Activated naive CD8-positive, alpha-beta T cell treated with anti-CD3 and anti-CD28 coated beads, Interleukin-2, amount 50 U/mL, for 16 hours (primary cell): ENCODE measurements around the gene FOXL3.
"Not testable (repeated sequence)": the region's sequence is repeated elsewhere in the genome, so short reads cannot be mapped to it uniquely, and the experiment has no call there.

ENCODE experiments used
- DNase-seq: peaks from one replicate; pipeline ENCODE4 v3.0.0-alpha.2; 2020; ENCODE audit warnings: low read depth, low spot score

FOXL3 gene

GRCh38 chr7:323410-323809 lies 33.4 kb downstream of the FOXL3 start:
- no peak for DNase-seq

- DNase-seq = no peak
Measured at GRCh38 chr7:324011-324410, 34.0 kb downstream of the FOXL3 start.

- no peak for DNase-seq
Measured at GRCh38 chr7:325051-325798, 35.3 kb downstream of the FOXL3 start.

- DNase-seq = no peak
Measured at GRCh38 chr7:325811-326210, 35.8 kb downstream of the FOXL3 start.

- DNase-seq = no peak
Measured at GRCh38 chr7:326273-326672, 36.3 kb downstream of the FOXL3 start.

GRCh38 chr7:326809-327232 lies 36.9 kb downstream of the FOXL3 start:
- DNase-seq = no peak

GRCh38 chr7:327233-327931 lies 37.4 kb downstream of the FOXL3 start:
- no peak for DNase-seq

- DNase-seq = no peak
Measured at GRCh38 chr7:327991-328702, 38.2 kb downstream of the FOXL3 start.

GRCh38 chr7:329691-330281 lies 39.8 kb downstream of the FOXL3 start:
- no peak for DNase-seq

GRCh38 chr7:330511-331230 lies 40.7 kb downstream of the FOXL3 start:
- DNase-seq = no peak

- DNase-seq = no peak
Measured at GRCh38 chr7:332020-332517, 42.1 kb downstream of the FOXL3 start.

GRCh38 chr7:332646-333392 lies 42.8 kb downstream of the FOXL3 start:
- peak; percentile 90 for DNase-seq

GRCh38 chr7:333393-333764 lies 43.4 kb downstream of the FOXL3 start:
- no peak for DNase-seq

GRCh38 chr7:334618-335357 lies 44.8 kb downstream of the FOXL3 start:
- DNase-seq = no peak

GRCh38 chr7:335358-336148 lies 45.6 kb downstream of the FOXL3 start:
- DNase-seq = no peak

GRCh38 chr7:336149-336533 lies 46.2 kb downstream of the FOXL3 start:
- DNase-seq = not testable (repeated sequence)

GRCh38 chr7:336810-337566 lies 47.0 kb downstream of the FOXL3 start:
- no peak for DNase-seq

GRCh38 chr7:337567-337951 lies 47.6 kb downstream of the FOXL3 start:
- DNase-seq = no peak
